Measurements from ENCODE around the gene VSTM2L. TPM values are rescaled to one million over a fixed set of nuclear protein-coding genes. Genes with fewer than 3 reads are reported as not detected.

The VSTM2L gene
- total RNA-seq, 2 donors from 2014 or later, result 31.3 to 69.5 TPM

DNA sequence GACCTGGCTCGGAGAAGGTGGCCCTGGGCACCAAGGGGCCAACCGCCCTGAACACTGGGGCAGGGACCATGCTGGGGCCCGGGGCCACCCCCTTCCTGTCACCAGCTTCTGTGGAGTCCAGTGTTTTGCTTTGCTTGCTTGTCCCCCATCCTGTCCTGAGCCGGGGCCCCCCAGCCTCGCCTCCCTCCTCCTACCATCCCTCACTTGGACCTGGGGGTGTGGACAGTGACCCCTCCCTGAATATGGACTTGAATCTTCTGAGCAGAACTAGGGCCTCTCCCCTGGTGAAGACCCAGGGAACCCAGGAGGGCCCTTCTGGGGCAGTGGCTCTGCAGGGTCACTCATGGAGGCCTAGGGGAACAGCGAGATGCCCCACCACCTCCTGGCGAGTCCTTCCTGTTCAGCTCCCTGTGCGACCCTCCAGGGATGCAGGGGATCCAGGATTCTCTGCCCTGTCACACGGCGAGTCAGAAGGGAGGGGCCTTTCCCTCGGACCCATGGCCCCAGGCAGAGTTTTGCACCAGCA lies 41.6 kb downstream of the VSTM2L start:
- DNase-seq (ENCODE audit: low spot score), result no peak
- 70% methylated on average over 11 of the region's 11 CpGs for WGBS
- H3K36me3 ChIP-seq, result no peaks in the 10 kb centered on the region
- TF ChIP-seq, protein P1, sequence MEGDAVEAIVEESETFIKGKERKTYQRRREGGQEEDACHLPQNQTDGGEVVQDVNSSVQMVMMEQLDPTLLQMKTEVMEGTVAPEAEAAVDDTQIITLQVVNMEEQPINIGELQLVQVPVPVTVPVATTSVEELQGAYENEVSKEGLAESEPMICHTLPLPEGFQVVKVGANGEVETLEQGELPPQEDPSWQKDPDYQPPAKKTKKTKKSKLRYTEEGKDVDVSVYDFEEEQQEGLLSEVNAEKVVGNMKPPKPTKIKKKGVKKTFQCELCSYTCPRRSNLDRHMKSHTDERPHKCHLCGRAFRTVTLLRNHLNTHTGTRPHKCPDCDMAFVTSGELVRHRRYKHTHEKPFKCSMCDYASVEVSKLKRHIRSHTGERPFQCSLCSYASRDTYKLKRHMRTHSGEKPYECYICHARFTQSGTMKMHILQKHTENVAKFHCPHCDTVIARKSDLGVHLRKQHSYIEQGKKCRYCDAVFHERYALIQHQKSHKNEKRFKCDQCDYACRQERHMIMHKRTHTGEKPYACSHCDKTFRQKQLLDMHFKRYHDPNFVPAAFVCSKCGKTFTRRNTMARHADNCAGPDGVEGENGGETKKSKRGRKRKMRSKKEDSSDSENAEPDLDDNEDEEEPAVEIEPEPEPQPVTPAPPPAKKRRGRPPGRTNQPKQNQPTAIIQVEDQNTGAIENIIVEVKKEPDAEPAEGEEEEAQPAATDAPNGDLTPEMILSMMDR (IDR thresholded peaks at IDR 0.05), result no peak
- no peak for TF ChIP-seq POLR2A (IDR thresholded peaks at IDR 0.05)
- TF ChIP-seq POLR2AphosphoS5 (IDR thresholded peaks at IDR 0.05), result no peak
- H3K4me1 ChIP-seq (replicated peaks), result no peaks in the 10 kb centered on the region
- H3K27ac ChIP-seq, result no peak overlapping the region
- H3K27me3 ChIP-seq (replicated peaks; ENCODE audit: insufficient read depth), result no peaks in the 10 kb centered on the region
- no peaks in the 10 kb centered on the region for H3K9me3 ChIP-seq
- no peak overlapping the region for H3K4me3 ChIP-seq
- intact Hi-C loops (cut with DNase I), result no loop called here

DNA sequence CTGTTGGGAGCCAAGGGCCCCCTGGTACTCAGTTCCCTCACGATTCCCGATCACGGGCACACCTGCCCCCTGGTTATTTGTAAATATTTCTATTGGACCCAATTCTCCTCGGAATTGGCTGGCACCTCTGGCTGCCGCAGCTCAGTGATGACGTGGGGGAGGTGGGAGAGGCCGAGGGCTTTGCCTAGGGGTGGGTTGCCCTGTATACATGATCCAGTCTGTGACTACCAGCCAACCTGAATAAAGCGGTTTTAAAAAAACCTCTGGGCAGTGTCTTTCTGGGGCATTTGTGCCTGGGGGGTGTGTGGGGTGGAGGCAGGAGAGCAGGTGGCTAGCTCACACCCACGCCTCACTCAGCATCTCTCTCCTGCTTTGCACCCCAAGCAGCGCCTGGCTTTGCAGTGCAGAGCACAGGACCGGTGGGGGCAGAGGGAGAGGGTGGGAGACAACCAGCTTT lies 42.2 kb downstream of the VSTM2L start:
- 36% methylated on average over 11 of the region's 11 CpGs for WGBS
- TF ChIP-seq, protein P1 (IDR thresholded peaks at IDR 0.05), result no peak
- no peak for TF ChIP-seq POLR2A (IDR thresholded peaks at IDR 0.05)
- TF ChIP-seq POLR2AphosphoS5 (IDR thresholded peaks at IDR 0.05), result no peak
- H3K27ac ChIP-seq, result no peak overlapping the region
- no peaks in the 10 kb centered on the region for H3K4me1 ChIP-seq (replicated peaks)
- DNase-seq (ENCODE audit: low spot score), result no peak
- no peak overlapping the region for H3K4me3 ChIP-seq
- no peaks in the 10 kb centered on the region for H3K36me3 ChIP-seq
- H3K27me3 ChIP-seq (replicated peaks; ENCODE audit: insufficient read depth), result no peaks in the 10 kb centered on the region
- intact Hi-C loops (cut with DNase I), result no loop called here
- H3K9me3 ChIP-seq, result no peaks in the 10 kb centered on the region

DNA sequence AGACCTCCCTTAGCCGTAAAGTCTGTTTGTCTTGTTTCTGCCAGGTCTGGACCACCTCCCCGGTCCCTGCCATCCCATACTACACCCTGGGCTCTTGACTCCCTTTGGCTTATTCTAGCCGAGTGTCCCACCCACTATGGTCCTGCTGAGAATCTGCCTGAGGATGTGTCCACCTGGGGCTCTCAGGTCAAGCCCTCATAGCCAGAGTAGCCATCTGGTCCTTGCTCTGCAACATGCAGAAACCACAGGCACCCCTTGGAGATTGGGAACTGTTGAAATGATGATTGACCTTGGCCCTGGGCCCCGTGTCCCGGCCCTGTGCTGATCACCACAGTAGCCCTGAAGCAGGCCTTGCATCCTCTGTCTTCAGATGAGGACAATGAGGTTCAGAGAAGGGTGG lies 44.0 kb downstream of the VSTM2L start:
- no peak for DNase-seq (ENCODE audit: low spot score)
- Histone ChIP-seq H3K27me3 (replicated peaks; ENCODE audit: insufficient read depth) (no peaks in the 10 kb centered on the region), H3K27ac (no peak overlapping the region), H3K36me3 (no peaks in the 10 kb centered on the region), H3K9me3 (no peaks in the 10 kb centered on the region), H3K4me1 (replicated peaks) (no peaks in the 10 kb centered on the region), H3K4me3 (no peak overlapping the region)
- intact Hi-C loops (cut with DNase I), result no loop called here
- TF ChIP-seq POLR2AphosphoS5 (IDR thresholded peaks at IDR 0.05) (no peak), POLR2A (IDR thresholded peaks at IDR 0.05) (no peak)
- TF ChIP-seq, protein P1 (IDR thresholded peaks at IDR 0.05), result no peak
- WGBS, result 94% methylated on average over 5 of the region's 5 CpGs

DNA sequence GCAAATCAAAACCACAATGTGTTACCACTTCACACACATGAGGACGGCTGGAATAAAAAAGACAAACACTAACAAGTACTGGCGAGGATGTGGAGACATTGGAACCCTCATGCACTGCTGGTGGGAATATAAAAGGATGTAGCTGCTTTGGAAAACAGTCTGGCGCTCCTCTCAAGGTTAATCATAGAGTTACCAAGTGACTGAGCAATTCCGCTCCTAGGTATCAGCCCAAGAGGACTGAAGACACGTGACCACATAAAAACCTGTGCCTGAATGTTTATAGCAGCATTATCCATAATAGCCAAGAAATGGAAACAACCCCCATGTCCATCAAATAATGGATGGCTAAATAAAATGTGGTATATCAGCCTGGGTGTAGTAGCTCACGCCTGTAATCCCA lies 45.0 kb downstream of the VSTM2L start:
- no peaks in the 10 kb centered on the region for H3K4me1 ChIP-seq (replicated peaks)
- no peak for DNase-seq (ENCODE audit: low spot score)
- WGBS, result 96% methylated on average over 6 of the region's 6 CpGs
- H3K36me3 ChIP-seq, result no peaks in the 10 kb centered on the region
- H3K4me3 ChIP-seq, result no peak overlapping the region
- H3K9me3 ChIP-seq, result no peaks in the 10 kb centered on the region
- intact Hi-C loops (cut with DNase I), result no loop called here
- H3K27ac ChIP-seq, result no peak overlapping the region
- H3K27me3 ChIP-seq (replicated peaks; ENCODE audit: insufficient read depth), result no peaks in the 10 kb centered on the region
- no peak for TF ChIP-seq POLR2AphosphoS5 (IDR thresholded peaks at IDR 0.05)
- TF ChIP-seq, protein P1 (IDR thresholded peaks at IDR 0.05), result no peak
- no peak for TF ChIP-seq POLR2A (IDR thresholded peaks at IDR 0.05)

DNA sequence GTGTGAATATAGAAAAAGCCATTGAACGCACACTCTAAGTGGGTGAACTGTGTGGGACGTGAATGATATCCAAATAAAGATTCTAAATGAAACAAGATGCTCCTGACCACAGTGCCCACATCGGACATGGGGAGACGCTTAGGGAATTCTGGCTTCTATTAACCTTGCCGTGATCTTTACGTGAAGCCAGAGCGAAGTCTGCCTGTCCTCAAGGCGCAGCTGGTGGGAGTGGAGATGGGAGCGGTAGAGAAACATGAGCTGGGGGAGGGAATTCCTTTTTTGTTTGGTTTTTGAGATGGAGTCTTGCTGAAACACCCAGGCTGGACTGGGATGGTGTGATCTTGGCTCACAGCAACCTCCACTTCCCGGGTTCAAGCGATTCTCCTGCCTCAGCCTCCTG lies 46.0 kb downstream of the VSTM2L start:
- TF ChIP-seq POLR2AphosphoS5 (IDR thresholded peaks at IDR 0.05), result no peak
- TF ChIP-seq, protein P1 (IDR thresholded peaks at IDR 0.05), result no peak
- TF ChIP-seq POLR2A (IDR thresholded peaks at IDR 0.05), result no peak
- H3K36me3 ChIP-seq, result no peaks in the 10 kb centered on the region
- H3K27me3 ChIP-seq (replicated peaks; ENCODE audit: insufficient read depth), result no peaks in the 10 kb centered on the region
- no peak overlapping the region for H3K27ac ChIP-seq
- intact Hi-C loops (cut with DNase I), result no loop called here
- no peaks in the 10 kb centered on the region for H3K9me3 ChIP-seq
- H3K4me1 ChIP-seq (replicated peaks), result no peaks in the 10 kb centered on the region
- H3K4me3 ChIP-seq, result no peak overlapping the region
- 90% methylated on average over 11 of the region's 11 CpGs for WGBS
- DNase-seq (ENCODE audit: low spot score), result no peak
